OCI-LY7 (cell line): ENCODE results near the gene TRIP6.

Experiments used
- EZH2phosphoT487 ChIP-seq: fragments of 200-600 bp; sonication (generic); IDR thresholded peaks from 2 replicates; pipeline ENCODE4 v1.6.1; 2018; ENCODE audit warnings: low read depth, borderline replicate concordance, mild to moderate bottlenecking, mixed run types, antibody characterized with exemption, low read length, moderate library complexity, mixed read lengths
- TF ChIP-seq, protein P1 (sequence below): fragments of 200-600 bp; sonication (generic); conservative IDR thresholded peaks from 2 replicates; pipeline ENCODE4 v1.5.1; 2014; ENCODE audit warnings: mild to moderate bottlenecking, antibody characterized with exemption, low read length, moderate library complexity, mixed read lengths

DNA sequence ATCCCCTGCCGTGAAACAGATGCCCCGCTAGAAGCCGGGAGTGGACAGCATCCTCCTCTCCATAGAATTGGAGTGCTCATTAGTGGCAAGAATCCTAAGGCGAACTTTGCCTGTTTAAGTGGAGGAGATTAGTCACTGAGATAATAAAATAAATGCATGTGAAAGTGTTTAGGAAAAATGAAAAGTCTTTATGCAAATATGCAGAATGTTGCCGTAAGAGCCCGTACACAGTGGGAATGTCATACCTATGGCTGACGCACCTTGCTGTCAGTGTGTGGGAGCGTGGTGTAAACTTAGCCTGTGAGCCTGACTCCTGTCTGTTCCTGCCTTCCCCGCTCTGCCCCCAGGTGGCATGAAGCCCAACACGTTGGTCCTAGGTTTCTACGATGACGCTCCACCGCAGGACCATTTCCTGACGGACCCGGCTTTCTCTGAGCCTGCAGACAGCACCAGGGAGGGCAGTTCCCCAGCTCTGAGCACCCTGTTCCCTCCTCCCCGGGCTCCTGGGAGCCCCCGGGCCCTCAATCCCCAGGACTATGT lies 1.7 kb upstream of the TRIP6 start:
- TF ChIP-seq EZH2phosphoT487, result no peak
- TF ChIP-seq, protein P1, sequence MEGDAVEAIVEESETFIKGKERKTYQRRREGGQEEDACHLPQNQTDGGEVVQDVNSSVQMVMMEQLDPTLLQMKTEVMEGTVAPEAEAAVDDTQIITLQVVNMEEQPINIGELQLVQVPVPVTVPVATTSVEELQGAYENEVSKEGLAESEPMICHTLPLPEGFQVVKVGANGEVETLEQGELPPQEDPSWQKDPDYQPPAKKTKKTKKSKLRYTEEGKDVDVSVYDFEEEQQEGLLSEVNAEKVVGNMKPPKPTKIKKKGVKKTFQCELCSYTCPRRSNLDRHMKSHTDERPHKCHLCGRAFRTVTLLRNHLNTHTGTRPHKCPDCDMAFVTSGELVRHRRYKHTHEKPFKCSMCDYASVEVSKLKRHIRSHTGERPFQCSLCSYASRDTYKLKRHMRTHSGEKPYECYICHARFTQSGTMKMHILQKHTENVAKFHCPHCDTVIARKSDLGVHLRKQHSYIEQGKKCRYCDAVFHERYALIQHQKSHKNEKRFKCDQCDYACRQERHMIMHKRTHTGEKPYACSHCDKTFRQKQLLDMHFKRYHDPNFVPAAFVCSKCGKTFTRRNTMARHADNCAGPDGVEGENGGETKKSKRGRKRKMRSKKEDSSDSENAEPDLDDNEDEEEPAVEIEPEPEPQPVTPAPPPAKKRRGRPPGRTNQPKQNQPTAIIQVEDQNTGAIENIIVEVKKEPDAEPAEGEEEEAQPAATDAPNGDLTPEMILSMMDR, result no peak
